Vagina (tissue), 2 donors: Measurements from ENCODE around the gene CBX7. TPM values are rescaled to one million over a fixed set of nuclear protein-coding genes. Genes with fewer than 3 reads are reported as not detected.
"Not testable (repeated sequence)": the region's sequence is repeated elsewhere in the genome, so short reads cannot be mapped to it uniquely, and the experiment has no call there.

Experiments used
- DNase-seq, 2 donors: peaks; one replicate each; pipeline ENCODE4 v3.0.0-alpha.2; 2017; ENCODE audit errors: extremely low spot score in 2 of 2
- H3K27ac ChIP-seq: fragments of 200-600 bp; sonication (generic); one replicate; pipeline ENCODE4 v1.5.1; 2019
- H3K27me3 ChIP-seq: fragments of 200-600 bp; sonication (generic); one replicate; pipeline ENCODE4 v1.5.1; 2019
- H3K36me3 ChIP-seq, 2 donors: fragments of 200-600 bp; sonication (generic); one replicate each; pipeline ENCODE4 v1.5.1; 2017 to 2019
- H3K4me1 ChIP-seq: fragments of 200-600 bp; sonication (generic); one replicate; pipeline ENCODE4 v1.5.1; 2019
- H3K4me3 ChIP-seq, 2 donors: fragments of 200-600 bp; sonication (generic); 1 replicate in 1 of 2; 2 replicates in 1 of 2; pipeline ENCODE4 v1.5.1; 2016 to 2019
- H3K9me3 ChIP-seq: fragments of 200-600 bp; sonication (generic); one replicate; pipeline ENCODE4 v1.5.1; 2019
- CTCF ChIP-seq, 3 experiments: fragments of 450-650 bp in 2 of 3; fragments of 200-600 bp in 1 of 3; sonication (generic) in 1 of 3; IDR thresholded peaks; one replicate each; pipeline ENCODE4 v1.5.1; 2017 to 2019; ENCODE audit warnings: antibody characterized with exemption in 3 of 3, mild to moderate bottlenecking in 2 of 3, moderate library complexity in 2 of 3
- POLR2A ChIP-seq, 2 donors: fragments of 450-650 bp; IDR thresholded peaks; one replicate each; pipeline ENCODE4 v1.6.1; 2017; ENCODE audit warnings: antibody characterized with exemption in 2 of 2, mild to moderate bottlenecking in 2 of 2, moderate library complexity in 2 of 2
- POLR2AphosphoS5 ChIP-seq, 2 donors: sonication (generic); formaldehyde crosslinking; IDR thresholded peaks; one replicate each; pipeline ENCODE4 v1.9.0; 2017; ENCODE audit warnings: antibody characterized with exemption in 2 of 2, mild to moderate bottlenecking in 2 of 2, low read depth in 1 of 2; ENCODE audit not compliant: insufficient read depth in 1 of 2
- intact Hi-C: fragments of 100-400 bp; cut with DNase I; formaldehyde crosslinking; loops from one replicate; pipeline ENCODE4 v1.15.1; 2023
- total RNA-seq: library from RNA; depleted of rRNA; stranded (reverse); fragments of >200 nt; gene quantifications from one replicate; pipeline ENCODE4 v1.2.3, GENCODE V29; 2016

The CBX7 gene
- total RNA-seq, 1 donor from 2014 or later = 98.0 TPM

GRCh38 chr22:39174498-39175352 is 22.2 kb upstream of the CBX7 start:
- no peak overlapping the region for H3K4me3 ChIP-seq
- DNase-seq = no peak
- H3K4me1 ChIP-seq = peaks cover 86% of the 10 kb centered on the region
- no peaks in the 10 kb centered on the region for H3K9me3 ChIP-seq
- H3K27me3 ChIP-seq = no peaks in the 10 kb centered on the region
- peak overlapping the region; percentile 93 for H3K27ac ChIP-seq
- intact Hi-C loops = loop anchor here (10.0 kb wide), 1 partner anchor 350 kb away; the partner anchor contains the start of gene ATF4
- TF ChIP-seq POLR2AphosphoS5 (IDR thresholded peaks at IDR 0.05; ENCODE audit: insufficient read depth in 1 of 2, low read depth in 1 of 2) = peak in 1 of 2 donors; percentile 72
- no peak for TF ChIP-seq CTCF (IDR thresholded peaks at IDR 0.05)
- no peaks in the 10 kb centered on the region for H3K36me3 ChIP-seq

GRCh38 chr22:39173787-39174497 is 21.5 kb upstream of the CBX7 start:
- peak overlapping the region; percentile 93 for H3K27ac ChIP-seq
- intact Hi-C loops = loop anchor here (10.0 kb wide), 1 partner anchor 351 kb away; the partner anchor contains the start of gene ATF4
- H3K4me1 ChIP-seq = peaks cover 79% of the 10 kb centered on the region
- H3K4me3 ChIP-seq = no peak overlapping the region
- H3K9me3 ChIP-seq = no peaks in the 10 kb centered on the region
- no peak for DNase-seq
- H3K36me3 ChIP-seq = no peaks in the 10 kb centered on the region
- H3K27me3 ChIP-seq = no peaks in the 10 kb centered on the region
- no peak for TF ChIP-seq CTCF (IDR thresholded peaks at IDR 0.05)
- TF ChIP-seq POLR2A (IDR thresholded peaks at IDR 0.05) = no peak
- TF ChIP-seq POLR2AphosphoS5 (IDR thresholded peaks at IDR 0.05; ENCODE audit: insufficient read depth in 1 of 2, low read depth in 1 of 2) = no peak

GRCh38 chr22:39173050-39173706 is 20.7 kb upstream of the CBX7 start:
- no peaks in the 10 kb centered on the region for H3K36me3 ChIP-seq
- H3K9me3 ChIP-seq = no peaks in the 10 kb centered on the region
- H3K27me3 ChIP-seq = no peaks in the 10 kb centered on the region
- no peak overlapping the region for H3K4me3 ChIP-seq
- TF ChIP-seq CTCF (IDR thresholded peaks at IDR 0.05) = no peak
- intact Hi-C loops = loop anchor here (10.0 kb wide), 1 partner anchor 352 kb away; the partner anchor contains the start of gene ATF4
- DNase-seq = no peak
- peak overlapping the region; percentile 93 for H3K27ac ChIP-seq
- H3K4me1 ChIP-seq = peaks cover 73% of the 10 kb centered on the region

GRCh38 chr22:39172265-39173049 is 20.0 kb upstream of the CBX7 start:
- intact Hi-C loops = loop anchor here (10.0 kb wide), 1 partner anchor 352 kb away; the partner anchor contains the start of gene ATF4
- DNase-seq, H3K9me3 ChIP-seq, H3K27me3 ChIP-seq, H3K4me3 ChIP-seq, H3K36me3 ChIP-seq: not testable (repeated sequence)
- Histone ChIP-seq H3K27ac (peak overlapping the region; percentile 93), H3K4me1 (peaks cover 65% of the 10 kb centered on the region)
